ENCODE results near the gene CIAO2B. TPM values are rescaled to one million over a fixed set of nuclear protein-coding genes. Genes with fewer than 3 reads are reported as not detected.

Gene CIAO2B
- total and polyA plus RNA-seq, 5 donors from 2014 or later = 64.6 to 161 (median 143) TPM

GRCh38 chr16:66903544-66904427 lies 30.4 kb downstream of the CIAO2B start:
- peaks cover 6% of the 10 kb centered on the region for H3K27me3 Mint-ChIP-seq
- H3K27ac ChIP-seq (ENCODE audit: insufficient read depth, low read length, poor library complexity, severe bottlenecking) = no peak overlapping the region
- no peaks in the 10 kb centered on the region for H3K27me3 ChIP-seq (ENCODE audit: control insufficient read depth, insufficient read depth, low read length)
- ATAC-seq (ENCODE audit: low read depth in 2 of 2) = no peak
- peaks cover 0 to 11% (median 3%) of the 10 kb centered on the region in 4 donors for H3K4me1 Mint-ChIP-seq
- H3K9me3 ChIP-seq (ENCODE audit: control insufficient read depth in 2 of 2, low read length in 2 of 2) = no peaks in the 10 kb centered on the region
- H3K27ac Mint-ChIP-seq = no peak overlapping the region
- H3K9me3 Mint-ChIP-seq = no peaks in the 10 kb centered on the region
- no peaks in the 10 kb centered on the region for H3K4me1 ChIP-seq (ENCODE audit: control insufficient read depth, insufficient read depth, low read length, poor library complexity, severe bottlenecking)
- no peak overlapping the region for H3K4me3 ChIP-seq (ENCODE audit: low read depth, low read length)
- no peak for DNase-seq
- H3K36me3 Mint-ChIP-seq = no peaks in the 10 kb centered on the region
- H3K36me3 ChIP-seq (ENCODE audit: control insufficient read depth, insufficient read depth, low read length) = no peaks in the 10 kb centered on the region
- H3K4me3 Mint-ChIP-seq = no peak overlapping the region

GRCh38 chr16:66902648-66903543 lies 31.3 kb downstream of the CIAO2B start:
- Mint-ChIP-seq H3K27ac (no peak overlapping the region), H3K9me3 (no peaks in the 10 kb centered on the region), H3K4me3 (no peak overlapping the region), H3K36me3 (no peaks in the 10 kb centered on the region), H3K27me3 (no peaks in the 10 kb centered on the region), H3K4me1 (peaks cover 0 to 11% (median 3%) of the 10 kb centered on the region in 4 donors)
- no peaks in the 10 kb centered on the region for H3K4me1 ChIP-seq (ENCODE audit: control insufficient read depth, insufficient read depth, low read length, poor library complexity, severe bottlenecking)
- no peak overlapping the region for H3K27ac ChIP-seq (ENCODE audit: insufficient read depth, low read length, poor library complexity, severe bottlenecking)
- no peak overlapping the region for H3K4me3 ChIP-seq (ENCODE audit: low read depth, low read length)
- H3K9me3 ChIP-seq (ENCODE audit: control insufficient read depth in 2 of 2, low read length in 2 of 2) = no peaks in the 10 kb centered on the region
- ATAC-seq (ENCODE audit: low read depth in 2 of 2) = no peak
- no peaks in the 10 kb centered on the region for H3K27me3 ChIP-seq (ENCODE audit: control insufficient read depth, insufficient read depth, low read length)
- no peaks in the 10 kb centered on the region for H3K36me3 ChIP-seq (ENCODE audit: control insufficient read depth, insufficient read depth, low read length)
- no peak for DNase-seq

GRCh38 chr16:66901626-66902025 lies 32.6 kb downstream of the CIAO2B start:
- H3K4me3 Mint-ChIP-seq = no peak overlapping the region
- H3K27ac ChIP-seq (ENCODE audit: insufficient read depth, low read length, poor library complexity, severe bottlenecking) = no peak overlapping the region
- ATAC-seq (ENCODE audit: low read depth in 2 of 2) (no peak), DNase-seq (no peak)
- no peaks in the 10 kb centered on the region for H3K27me3 Mint-ChIP-seq
- H3K9me3 Mint-ChIP-seq = no peaks in the 10 kb centered on the region
- H3K4me1 Mint-ChIP-seq = peaks cover 0 to 11% (median 3%) of the 10 kb centered on the region in 4 donors
- no peaks in the 10 kb centered on the region for H3K36me3 Mint-ChIP-seq
- no peaks in the 10 kb centered on the region for H3K9me3 ChIP-seq (ENCODE audit: control insufficient read depth in 2 of 2, low read length in 2 of 2)
- H3K4me3 ChIP-seq (ENCODE audit: low read depth, low read length) = no peak overlapping the region
- H3K27ac Mint-ChIP-seq = no peak overlapping the region
- no peaks in the 10 kb centered on the region for H3K36me3 ChIP-seq (ENCODE audit: control insufficient read depth, insufficient read depth, low read length)
- no peaks in the 10 kb centered on the region for H3K4me1 ChIP-seq (ENCODE audit: control insufficient read depth, insufficient read depth, low read length, poor library complexity, severe bottlenecking)
- H3K27me3 ChIP-seq (ENCODE audit: control insufficient read depth, insufficient read depth, low read length) = no peaks in the 10 kb centered on the region

GRCh38 chr16:66900721-66901441 lies 33.3 kb downstream of the CIAO2B start:
- Mint-ChIP-seq H3K4me1 (peaks cover 0 to 4% (median under 1%) of the 10 kb centered on the region in 4 donors), H3K4me3 (no peak overlapping the region), H3K27ac (peak overlapping the region in 1 of 3 donors; percentile 21), H3K36me3 (no peaks in the 10 kb centered on the region), H3K27me3 (no peaks in the 10 kb centered on the region), H3K9me3 (no peaks in the 10 kb centered on the region)
- Histone ChIP-seq H3K9me3 (ENCODE audit: control insufficient read depth in 2 of 2, low read length in 2 of 2) (no peaks in the 10 kb centered on the region), H3K4me1 (ENCODE audit: control insufficient read depth, insufficient read depth, low read length, poor library complexity, severe bottlenecking) (no peaks in the 10 kb centered on the region), H3K4me3 (ENCODE audit: low read depth, low read length) (no peak overlapping the region), H3K27me3 (ENCODE audit: control insufficient read depth, insufficient read depth, low read length) (no peaks in the 10 kb centered on the region), H3K27ac (ENCODE audit: insufficient read depth, low read length, poor library complexity, severe bottlenecking) (no peak overlapping the region), H3K36me3 (ENCODE audit: control insufficient read depth, insufficient read depth, low read length) (no peaks in the 10 kb centered on the region)
- no peak for DNase-seq
- no peak for ATAC-seq (ENCODE audit: low read depth in 2 of 2)

GRCh38 chr16:66899945-66900710 lies 34.1 kb downstream of the CIAO2B start:
- peaks cover 0 to 1% (median 0%) of the 10 kb centered on the region in 7 donors for H3K9me3 Mint-ChIP-seq
- H3K4me3 Mint-ChIP-seq = no peak overlapping the region
- H3K27ac Mint-ChIP-seq = peak overlapping the region in 1 of 3 donors; percentile 43
- H3K4me1 Mint-ChIP-seq = peaks cover 0 to 2% (median 0%) of the 10 kb centered on the region in 4 donors
- Histone ChIP-seq H3K9me3 (ENCODE audit: control insufficient read depth in 2 of 2, low read length in 2 of 2) (no peaks in the 10 kb centered on the region), H3K4me1 (ENCODE audit: control insufficient read depth, insufficient read depth, low read length, poor library complexity, severe bottlenecking) (no peaks in the 10 kb centered on the region), H3K27me3 (ENCODE audit: control insufficient read depth, insufficient read depth, low read length) (no peaks in the 10 kb centered on the region), H3K27ac (ENCODE audit: insufficient read depth, low read length, poor library complexity, severe bottlenecking) (no peak overlapping the region), H3K4me3 (ENCODE audit: low read depth, low read length) (no peak overlapping the region), H3K36me3 (ENCODE audit: control insufficient read depth, insufficient read depth, low read length) (no peaks in the 10 kb centered on the region)
- ATAC-seq (ENCODE audit: low read depth in 2 of 2) (no peak), DNase-seq (no peak)
- H3K36me3 Mint-ChIP-seq = no peaks in the 10 kb centered on the region
- no peaks in the 10 kb centered on the region for H3K27me3 Mint-ChIP-seq

GRCh38 chr16:66899310-66899944 lies 34.8 kb downstream of the CIAO2B start:
- Mint-ChIP-seq H3K27ac (peak overlapping the region in 1 of 3 donors; percentile 43), H3K4me1 (peaks cover 0 to 8% (median 0%) of the 10 kb centered on the region in 4 donors)
- H3K36me3 ChIP-seq (ENCODE audit: control insufficient read depth, insufficient read depth, low read length) = no peaks in the 10 kb centered on the region

More at GRCh38 chr16:66899310-66899944, 34.8 kb downstream of the CIAO2B start:
- no peaks in the 10 kb centered on the region for H3K4me1 ChIP-seq (ENCODE audit: control insufficient read depth, insufficient read depth, low read length, poor library complexity, severe bottlenecking)
- peaks cover 0 to 1% (median 0%) of the 10 kb centered on the region in 7 donors for H3K9me3 Mint-ChIP-seq
- ATAC-seq (ENCODE audit: low read depth in 2 of 2) = no peak
- H3K27me3 ChIP-seq (ENCODE audit: control insufficient read depth, insufficient read depth, low read length) = no peaks in the 10 kb centered on the region
- H3K36me3 Mint-ChIP-seq = no peaks in the 10 kb centered on the region
- no peaks in the 10 kb centered on the region for H3K27me3 Mint-ChIP-seq
- H3K9me3 ChIP-seq (ENCODE audit: control insufficient read depth in 2 of 2, low read length in 2 of 2) = no peaks in the 10 kb centered on the region
- H3K27ac ChIP-seq (ENCODE audit: insufficient read depth, low read length, poor library complexity, severe bottlenecking) = no peak overlapping the region
- no peak overlapping the region for H3K4me3 Mint-ChIP-seq
- no peak for DNase-seq
- H3K4me3 ChIP-seq (ENCODE audit: low read depth, low read length) = no peak overlapping the region
